AG04450 (cell line): ENCODE data around the gene TMIGD2. TPM values are rescaled to one million over a fixed set of nuclear protein-coding genes. Genes with fewer than 3 reads are reported as not detected.
"Not testable (repeated sequence)": the region's sequence is repeated elsewhere in the genome, so short reads cannot be mapped to it uniquely, and the experiment has no call there.

ENCODE experiments used
- CTCF ChIA-PET: fragments of 300-600, 350-600 bp; formaldehyde crosslinking; extraction: SDS; loops from one replicate; lab custom pipeline; 2022; ENCODE audit warnings: antibody characterized with exemption, inconsistent platforms; lab: Charles Lee
- POLR2A ChIA-PET: fragments of 350-600 bp; formaldehyde crosslinking; extraction: SDS; loops from one replicate; lab custom pipeline; 2021; ENCODE audit warnings: antibody characterized with exemption, inconsistent platforms; lab: Yijun Ruan, JAX
- DNase-seq: peaks from one replicate; pipeline ENCODE4 v3.0.0-alpha.2; 2011; ENCODE audit warnings: low read depth, low spot score
- H3K27ac ChIP-seq: one replicate; pipeline ENCODE4 v1.5.1; 2012; ENCODE audit warnings: low read depth, low read length, control low read depth
- H3K27me3 ChIP-seq: one replicate; pipeline ENCODE4 v1.6.0; 2012; ENCODE audit warnings: low read length; ENCODE audit not compliant: control insufficient read depth, insufficient read depth
- H3K4me3 ChIP-seq: 2 replicates; pipeline ENCODE4 v1.5.1; 2011; ENCODE audit warnings: mild to moderate bottlenecking, low read depth, low read length, control low read depth
- H3K9me3 ChIP-seq: 2 replicates; pipeline ENCODE4 v1.5.1; 2012; ENCODE audit warnings: low read length; ENCODE audit not compliant: control insufficient read depth, insufficient read depth
- CTCF ChIP-seq: IDR thresholded peaks from 2 replicates; pipeline ENCODE4 v1.5.1; 2011; ENCODE audit warnings: low read depth, low read length, control low read depth, inconsistent platforms
- polyA plus RNA-seq: library from polyadenylated mRNA; depleted of rRNA; stranded (reverse); fragments of >200 nt; gene quantifications from 2 replicates; pipeline ENCODE4 v1.2.3, GENCODE V29; 2011

TMIGD2 gene
- polyA plus RNA-seq, 1 experiment, result not detected

DNA sequence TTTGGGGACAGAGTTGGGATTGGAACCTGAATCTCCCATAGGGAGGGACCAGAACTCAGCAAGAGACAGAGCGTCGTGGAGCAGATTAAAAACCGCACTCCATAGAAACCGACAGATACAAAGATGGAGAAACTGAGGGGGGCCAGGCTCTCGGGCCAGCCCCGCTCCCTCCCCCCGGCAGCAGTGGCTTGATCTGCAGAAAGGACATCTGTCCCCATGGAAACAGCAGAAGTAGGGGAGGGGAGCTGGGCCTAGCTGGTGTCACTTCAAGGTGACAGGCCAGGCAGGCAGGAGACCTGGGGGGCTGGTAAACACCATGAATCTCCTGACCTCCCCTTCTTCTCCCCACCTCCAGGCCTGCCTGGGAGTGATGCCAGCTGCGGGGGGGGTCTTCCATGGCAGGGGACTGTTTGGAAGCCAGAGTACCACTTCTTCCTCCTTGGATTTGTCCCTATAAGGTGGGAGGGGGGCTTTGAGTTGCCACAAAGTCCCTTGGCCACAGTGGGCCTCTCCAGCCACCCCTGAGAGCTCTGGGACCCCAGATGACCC, 10.9 kb downstream of the TMIGD2 start:
- Histone ChIP-seq H3K27ac (no peak overlapping the region), H3K27me3 (peaks cover 4% of the 10 kb centered on the region), H3K9me3 (no peaks in the 10 kb centered on the region; the same call in 1 of the 2 replicates), H3K4me3 (no peak overlapping the region)
- no peak for TF ChIP-seq CTCF
- POLR2A ChIA-PET, result no interaction called here
- CTCF ChIA-PET, result no interaction called here
- no peak for DNase-seq

DNA sequence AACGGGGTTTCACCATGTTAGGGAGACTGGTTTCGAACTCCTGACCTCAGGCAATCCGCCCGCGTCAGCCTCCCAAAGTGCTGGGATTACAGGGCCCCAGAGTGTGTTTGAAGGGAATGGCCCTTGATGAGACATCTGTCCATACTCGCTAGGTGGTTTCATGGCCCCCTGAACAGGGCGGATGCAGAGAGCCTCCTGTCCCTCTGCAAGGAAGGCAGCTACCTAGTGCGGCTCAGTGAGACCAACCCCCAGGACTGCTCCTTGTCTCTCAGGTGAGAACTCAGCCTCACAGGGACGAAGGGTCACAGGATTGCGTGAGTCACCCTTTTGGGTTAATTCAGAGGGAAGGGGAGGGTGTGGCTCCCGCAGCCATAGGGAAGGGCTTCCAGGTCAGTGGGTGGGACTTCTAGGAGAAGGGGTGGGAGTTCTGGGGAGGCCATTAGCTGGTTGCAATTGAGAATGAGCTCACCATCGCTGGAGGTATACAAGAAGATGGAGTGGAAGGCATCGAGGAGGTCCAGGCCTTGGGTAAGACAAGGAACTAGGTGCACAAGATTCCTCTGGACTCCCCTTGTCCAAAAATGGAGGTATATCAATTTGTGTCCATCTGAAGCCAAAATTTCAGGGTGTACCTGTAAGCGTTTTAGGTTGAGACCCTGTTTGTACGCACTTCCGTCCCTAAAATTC, 14.0 kb downstream of the TMIGD2 start:
- peaks cover 15% of the 10 kb centered on the region for H3K27me3 ChIP-seq
- TF ChIP-seq CTCF, result no peak
- H3K9me3 ChIP-seq, result no peaks in the 10 kb centered on the region; the same call in 1 of the 2 replicates
- ChIA-PET CTCF (no interaction called here), POLR2A (no interaction called here)
- no peak for DNase-seq
- H3K4me3 ChIP-seq, result no peak overlapping the region
- H3K27ac ChIP-seq, result no peak overlapping the region

DNA sequence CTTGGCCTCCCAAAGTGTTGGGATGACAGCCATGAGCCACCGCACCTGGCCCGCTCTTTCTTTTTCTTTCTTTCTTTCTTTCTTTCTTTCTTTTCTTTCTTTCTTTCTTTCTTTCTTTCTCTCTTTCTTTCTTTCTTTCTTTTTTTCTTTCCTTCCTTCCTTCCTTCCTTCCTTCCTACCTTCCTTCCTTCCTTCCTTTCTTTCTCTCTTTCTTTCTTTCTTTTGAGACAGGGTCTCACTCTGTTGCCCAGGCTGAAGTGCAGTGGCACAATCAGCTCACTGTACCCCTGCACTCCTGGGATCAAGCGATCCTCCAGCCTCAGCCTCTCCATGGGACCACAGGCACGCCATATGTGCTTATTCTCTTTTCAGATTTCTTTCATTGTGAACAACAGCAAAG, 16.0 kb downstream of the TMIGD2 start:
- POLR2A ChIA-PET, CTCF ChIA-PET, DNase-seq: not testable (repeated sequence)

GRCh38 chr19:4284974-4285373, 17.2 kb downstream of the TMIGD2 start:
- no peak overlapping the region for H3K27ac ChIP-seq
- POLR2A ChIA-PET, result interaction anchor here (0.6 to 0.7 kb wide), 2 partner anchors 17 to 19 kb away, joined by 3 to 8 read pairs; partner anchors contain the start of gene FSD1
- peaks cover 1% of the 10 kb centered on the region; the same call in 1 of the 2 replicates for H3K9me3 ChIP-seq
- TF ChIP-seq CTCF, result no peak
- no peak for DNase-seq
- H3K27me3 ChIP-seq, result peaks cover 24% of the 10 kb centered on the region
- CTCF ChIA-PET, result interaction anchor here (0.5 kb wide), 1 partner anchor 63 kb away, joined by 3 read pairs; no protein-coding TSS in a partner anchor
- no peak overlapping the region for H3K4me3 ChIP-seq

More for the DNA sequence above, 16.0 kb downstream of the TMIGD2 start:
- not testable (repeated sequence) for H3K27ac ChIP-seq, H3K9me3 ChIP-seq, H3K4me3 ChIP-seq
- peaks cover 23% of the 10 kb centered on the region for H3K27me3 ChIP-seq

GRCh38 chr19:4284176-4284958, 17.8 kb downstream of the TMIGD2 start:
- POLR2A ChIA-PET, result interaction anchor here (0.5 to 0.6 kb wide), 2 partner anchors 44 to 186 kb away, joined by 3 to 6 read pairs; no protein-coding TSS in a partner anchor
- no peak for DNase-seq
- Histone ChIP-seq H3K27ac (no peak overlapping the region), H3K9me3 (peaks cover 3% of the 10 kb centered on the region; the same call in 1 of the 2 replicates), H3K27me3 (peaks cover 30% of the 10 kb centered on the region), H3K4me3 (no peak overlapping the region)
- TF ChIP-seq CTCF, result no peak
- CTCF ChIA-PET, result interaction anchor here (0.5 to 0.6 kb wide), 2 partner anchors 63 to 145 kb away, joined by 3 to 8 read pairs; no protein-coding TSS in a partner anchor
